Esophagus squamous epithelium (tissue), 4 donors: Measurements from ENCODE around the gene FBXO46.

Source experiments
- CTCF ChIP-seq, 6 experiments: fragments of 450-650 bp in 4 of 6; fragments of 200-600 bp in 2 of 6; sonication (generic) in 2 of 6; IDR thresholded peaks; one replicate each; pipeline ENCODE4 v1.5.1; 2016 to 2019; ENCODE audit warnings: antibody characterized with exemption in 6 of 6, mild to moderate bottlenecking in 4 of 6, moderate library complexity in 4 of 6
- POLR2A ChIP-seq, 4 donors: fragments of 450-650 bp; IDR thresholded peaks; one replicate each; pipeline ENCODE4 v1.6.1; 2017; ENCODE audit warnings: antibody characterized with exemption in 4 of 4, mild to moderate bottlenecking in 4 of 4, moderate library complexity in 3 of 4

- TF ChIP-seq CTCF (IDR thresholded peaks at IDR 0.05) (peak in 1 of 6 experiments; percentile 33), POLR2A (IDR thresholded peaks at IDR 0.05) (no peak)
Measured at GRCh38 chr19:45677351-45678230, 53.1 kb downstream of the FBXO46 start.
